ENCODE data around the gene SHC2. TPM values are rescaled to one million over a fixed set of nuclear protein-coding genes. Genes with fewer than 3 reads are reported as not detected.

SHC2 gene
- total RNA-seq, 2 donors from 2014 or later = 119 to 137 TPM

- Histone ChIP-seq H3K27ac (no peak overlapping the region), H3K4me1 (no peaks in the 10 kb centered on the region), H3K36me3 (replicated peaks in 1 of 2; ENCODE audit: insufficient read depth in 1 of 2, low read depth in 2 of 2) (no peaks in the 10 kb centered on the region), H3K9me3 (no peaks in the 10 kb centered on the region), H3K27me3 (peaks cover 0 to 4% of the 10 kb centered on the region in 2 donors), H3K4me3 (no peak overlapping the region)
- DNase-seq (no peak), ATAC-seq (no peak)
- WGBS, 2 donors = 62 to 77% methylated on average over 6 to 9 of the region's 9 CpGs
- intact Hi-C loops (cut with DNase I) = no loop called here
- TF ChIP-seq POLR2A (IDR thresholded peaks at IDR 0.05) (no peak), CTCF (IDR thresholded peaks at IDR 0.05) (no peak)
Observed at GRCh38 chr19:399370-399769, 61.5 kb downstream of the SHC2 start.

- DNase-seq (no peak), ATAC-seq (no peak)
- Histone ChIP-seq H3K9me3 (no peaks in the 10 kb centered on the region), H3K27me3 (peaks cover 0 to 4% of the 10 kb centered on the region in 2 donors), H3K27ac (no peak overlapping the region), H3K4me1 (no peaks in the 10 kb centered on the region), H3K36me3 (replicated peaks in 1 of 2; ENCODE audit: insufficient read depth in 1 of 2, low read depth in 2 of 2) (no peaks in the 10 kb centered on the region), H3K4me3 (no peak overlapping the region)
- intact Hi-C loops (cut with DNase I) = no loop called here
- TF ChIP-seq POLR2A (IDR thresholded peaks at IDR 0.05) (no peak), CTCF (IDR thresholded peaks at IDR 0.05) (no peak)
- WGBS, 2 donors = 49 to 62% methylated on average over 4 to 17 of the region's 17 CpGs
Observed at GRCh38 chr19:398719-399118, 62.1 kb downstream of the SHC2 start.

- H3K27ac ChIP-seq = no peak overlapping the region
- no peaks in the 10 kb centered on the region for H3K36me3 ChIP-seq (replicated peaks in 1 of 2; ENCODE audit: insufficient read depth in 1 of 2, low read depth in 2 of 2)
- ATAC-seq (no peak), DNase-seq (no peak)
- H3K4me3 ChIP-seq = no peak overlapping the region
- peaks cover 0 to 4% of the 10 kb centered on the region in 2 donors for H3K27me3 ChIP-seq
- 75 to 83% methylated on average over 19 to 28 of the region's 31 CpGs for WGBS, 2 donors
- H3K4me1 ChIP-seq = no peaks in the 10 kb centered on the region
- intact Hi-C loops (cut with DNase I) = no loop called here
- no peaks in the 10 kb centered on the region for H3K9me3 ChIP-seq
- TF ChIP-seq POLR2A (IDR thresholded peaks at IDR 0.05) (no peak), CTCF (IDR thresholded peaks at IDR 0.05) (no peak)
Observed at GRCh38 chr19:397941-398706, 62.7 kb downstream of the SHC2 start.

GRCh38 chr19:397321-397720, 63.5 kb downstream of the SHC2 start:
- intact Hi-C loops (cut with DNase I) = no loop called here

More at GRCh38 chr19:397321-397720, 63.5 kb downstream of the SHC2 start:
- H3K9me3 ChIP-seq = no peaks in the 10 kb centered on the region
- ATAC-seq (no peak), DNase-seq (no peak)
- H3K4me1 ChIP-seq = no peaks in the 10 kb centered on the region
- H3K4me3 ChIP-seq = no peak overlapping the region
- TF ChIP-seq CTCF (IDR thresholded peaks at IDR 0.05) (no peak), POLR2A (IDR thresholded peaks at IDR 0.05) (no peak)
- 41 to 66% methylated on average over 15 to 16 of the region's 18 CpGs for WGBS, 2 donors
- H3K36me3 ChIP-seq (replicated peaks in 1 of 2; ENCODE audit: insufficient read depth in 1 of 2, low read depth in 2 of 2) = no peaks in the 10 kb centered on the region
- H3K27me3 ChIP-seq = peaks cover 0 to 4% of the 10 kb centered on the region in 2 donors
- no peak overlapping the region for H3K27ac ChIP-seq

Measured in body of pancreas (tissue), 4 donors.